LNCAP (cell line): ENCODE measurements around the gene RCAN2.

Source experiments
- TF ChIP-seq, protein P1 (sequence below): fragments of 450-650 bp; IDR thresholded peaks from 2 replicates; pipeline ENCODE4 v1.5.1; 2017; ENCODE audit warnings: mild to moderate bottlenecking

The RCAN2 gene

DNA sequence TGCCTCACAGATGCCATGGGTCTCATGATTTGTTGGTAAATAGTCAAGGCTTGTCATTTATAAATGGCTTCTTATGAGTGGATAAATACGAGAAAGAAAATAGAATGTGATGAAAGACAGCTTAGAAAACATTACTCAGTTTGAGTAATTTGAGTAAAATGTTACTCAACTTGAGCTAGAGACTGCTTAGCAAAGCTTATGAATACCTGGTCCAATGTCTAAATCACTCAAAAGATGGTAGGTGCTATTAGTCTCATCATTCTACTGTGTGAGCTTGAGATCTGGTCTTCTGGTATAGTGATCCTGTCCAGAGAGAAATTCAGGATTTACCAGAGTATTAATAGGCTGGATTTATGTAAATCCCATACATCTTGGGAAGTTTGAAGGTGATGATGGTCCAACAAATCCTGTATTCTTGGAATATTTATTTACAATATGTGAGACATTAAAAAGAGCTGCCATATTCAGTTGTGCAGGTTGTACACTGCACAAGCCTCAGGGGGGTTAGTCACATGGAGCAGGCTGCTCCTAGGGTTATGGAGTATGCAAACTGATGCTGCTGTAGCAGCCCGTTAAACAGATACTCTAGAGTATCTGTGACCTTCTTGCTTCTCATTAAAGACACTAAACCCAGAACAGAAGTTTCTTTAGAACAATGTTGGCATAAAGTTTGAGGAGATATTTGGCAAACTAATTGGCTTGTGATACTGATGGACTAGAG is 112.9 kb downstream of the RCAN2 start:
- TF ChIP-seq, protein P1, sequence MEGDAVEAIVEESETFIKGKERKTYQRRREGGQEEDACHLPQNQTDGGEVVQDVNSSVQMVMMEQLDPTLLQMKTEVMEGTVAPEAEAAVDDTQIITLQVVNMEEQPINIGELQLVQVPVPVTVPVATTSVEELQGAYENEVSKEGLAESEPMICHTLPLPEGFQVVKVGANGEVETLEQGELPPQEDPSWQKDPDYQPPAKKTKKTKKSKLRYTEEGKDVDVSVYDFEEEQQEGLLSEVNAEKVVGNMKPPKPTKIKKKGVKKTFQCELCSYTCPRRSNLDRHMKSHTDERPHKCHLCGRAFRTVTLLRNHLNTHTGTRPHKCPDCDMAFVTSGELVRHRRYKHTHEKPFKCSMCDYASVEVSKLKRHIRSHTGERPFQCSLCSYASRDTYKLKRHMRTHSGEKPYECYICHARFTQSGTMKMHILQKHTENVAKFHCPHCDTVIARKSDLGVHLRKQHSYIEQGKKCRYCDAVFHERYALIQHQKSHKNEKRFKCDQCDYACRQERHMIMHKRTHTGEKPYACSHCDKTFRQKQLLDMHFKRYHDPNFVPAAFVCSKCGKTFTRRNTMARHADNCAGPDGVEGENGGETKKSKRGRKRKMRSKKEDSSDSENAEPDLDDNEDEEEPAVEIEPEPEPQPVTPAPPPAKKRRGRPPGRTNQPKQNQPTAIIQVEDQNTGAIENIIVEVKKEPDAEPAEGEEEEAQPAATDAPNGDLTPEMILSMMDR: no peak

DNA sequence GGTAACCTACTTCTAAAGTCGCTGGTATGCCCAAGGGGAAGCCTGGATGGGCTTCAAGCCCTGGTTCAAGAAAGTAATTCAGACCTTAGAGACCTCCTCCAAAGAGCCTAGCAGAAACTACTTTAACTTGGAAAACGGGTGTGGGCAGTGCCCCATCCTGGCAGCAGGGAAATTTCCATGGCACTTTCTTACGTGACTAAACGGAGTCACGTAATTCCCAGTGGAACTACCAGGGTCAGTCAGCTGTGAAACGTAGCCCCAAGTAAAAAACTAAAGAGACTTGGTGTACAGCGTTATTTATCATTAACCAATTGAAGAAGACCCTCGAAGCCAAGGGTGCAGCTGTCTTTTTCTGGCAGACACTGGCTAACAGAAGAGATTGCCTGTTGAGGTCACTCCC is 114.0 kb downstream of the RCAN2 start:
- TF ChIP-seq, protein P1: no peak

DNA sequence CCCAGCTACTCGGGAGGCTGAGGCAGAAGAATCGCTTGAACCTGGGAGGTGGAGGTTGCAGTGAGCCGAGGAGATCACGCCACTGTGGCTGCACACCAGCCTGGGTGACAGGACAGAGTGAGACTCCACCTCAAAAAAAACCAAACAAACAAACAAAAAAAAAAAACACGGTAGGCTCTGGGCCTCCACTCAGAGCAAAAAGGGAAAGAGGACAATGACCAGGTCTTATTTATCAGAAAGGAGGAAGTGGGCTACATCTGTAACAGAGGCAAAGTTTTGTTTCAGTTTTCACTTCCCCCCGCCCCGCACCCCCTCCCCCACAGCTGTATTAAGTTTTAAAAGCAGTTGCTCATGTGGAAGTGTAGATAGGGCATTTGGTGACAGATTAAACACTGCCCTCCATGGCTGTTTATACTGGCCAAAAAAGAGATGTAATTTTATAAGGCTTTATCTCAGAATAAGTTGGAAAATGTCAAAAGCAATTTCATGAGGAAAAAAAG is 114.6 kb downstream of the RCAN2 start:
- TF ChIP-seq, protein P1: no peak

DNA sequence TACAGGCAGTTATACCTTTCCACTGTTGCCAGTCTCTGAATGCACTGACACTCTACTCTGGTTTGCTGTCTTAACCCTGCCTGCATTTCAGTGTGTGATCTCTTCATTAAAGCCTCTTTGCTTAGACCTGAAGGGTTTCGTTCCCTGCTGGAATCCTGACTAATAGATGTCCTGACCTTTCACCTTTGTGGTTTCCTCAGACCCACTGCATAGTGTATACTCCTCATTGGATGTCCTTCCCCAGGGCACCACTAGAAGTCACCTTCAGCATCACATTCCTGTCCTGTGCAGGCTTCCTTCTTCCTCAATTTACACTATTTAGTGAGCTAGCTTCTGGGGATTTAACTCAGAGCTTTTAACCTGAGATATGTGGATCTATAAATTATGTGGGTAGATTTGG is 120.6 kb downstream of the RCAN2 start:
- TF ChIP-seq, protein P1: no peak

DNA sequence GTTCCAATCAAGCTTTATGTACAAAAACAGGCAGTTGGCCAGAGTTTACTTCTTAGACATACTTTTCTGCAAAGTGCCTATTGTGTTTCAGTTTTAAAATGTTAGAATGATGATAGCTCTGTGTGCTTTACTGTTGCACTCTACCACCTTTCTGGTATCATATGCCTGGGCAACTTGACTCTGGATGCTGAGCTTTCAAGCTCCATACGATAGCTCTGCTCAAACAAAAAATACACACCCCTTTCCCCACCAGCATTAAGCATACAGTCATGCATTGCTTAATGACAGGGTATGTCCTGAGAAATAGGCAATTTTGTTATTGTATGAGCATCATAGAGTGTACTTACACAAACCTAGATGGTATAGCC is 123.1 kb downstream of the RCAN2 start:
- TF ChIP-seq, protein P1: no peak

DNA sequence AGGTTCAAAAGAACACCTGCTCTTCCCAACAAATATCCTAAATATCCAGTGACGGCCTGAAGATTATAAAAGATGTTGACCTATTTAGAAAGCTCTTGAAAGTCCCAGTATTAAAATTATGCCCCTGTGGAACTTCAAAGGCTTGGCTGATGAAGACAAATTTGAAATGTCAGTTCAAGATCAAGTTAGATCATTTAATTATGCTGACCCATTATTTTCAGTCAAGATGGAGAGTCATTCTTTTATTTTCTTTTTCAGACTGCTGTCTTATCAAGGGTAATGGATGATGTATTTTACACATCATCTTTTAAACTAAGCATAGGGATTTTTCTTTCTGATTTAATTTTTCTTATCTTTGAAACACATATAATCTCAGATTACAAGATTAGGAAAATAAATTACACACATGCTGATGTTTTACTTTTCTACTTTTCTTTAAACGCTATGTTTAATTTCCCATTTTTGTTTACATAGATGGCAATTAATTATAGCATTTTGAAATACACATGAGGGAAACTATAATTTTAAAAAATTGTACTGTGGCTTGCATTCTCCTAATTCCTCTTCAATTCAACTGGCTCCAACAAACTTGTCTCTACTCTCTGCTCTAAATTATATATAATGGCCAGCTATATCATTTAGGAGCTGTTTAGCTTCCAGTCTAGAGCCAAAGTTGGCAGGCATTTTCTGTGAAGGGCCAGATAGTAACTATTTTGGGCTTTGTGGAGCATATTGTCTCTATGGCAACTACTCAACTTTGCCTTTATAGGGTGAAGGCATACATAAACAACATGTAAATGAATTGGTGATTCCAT is 123.7 kb downstream of the RCAN2 start:
- TF ChIP-seq, protein P1: no peak

DNA sequence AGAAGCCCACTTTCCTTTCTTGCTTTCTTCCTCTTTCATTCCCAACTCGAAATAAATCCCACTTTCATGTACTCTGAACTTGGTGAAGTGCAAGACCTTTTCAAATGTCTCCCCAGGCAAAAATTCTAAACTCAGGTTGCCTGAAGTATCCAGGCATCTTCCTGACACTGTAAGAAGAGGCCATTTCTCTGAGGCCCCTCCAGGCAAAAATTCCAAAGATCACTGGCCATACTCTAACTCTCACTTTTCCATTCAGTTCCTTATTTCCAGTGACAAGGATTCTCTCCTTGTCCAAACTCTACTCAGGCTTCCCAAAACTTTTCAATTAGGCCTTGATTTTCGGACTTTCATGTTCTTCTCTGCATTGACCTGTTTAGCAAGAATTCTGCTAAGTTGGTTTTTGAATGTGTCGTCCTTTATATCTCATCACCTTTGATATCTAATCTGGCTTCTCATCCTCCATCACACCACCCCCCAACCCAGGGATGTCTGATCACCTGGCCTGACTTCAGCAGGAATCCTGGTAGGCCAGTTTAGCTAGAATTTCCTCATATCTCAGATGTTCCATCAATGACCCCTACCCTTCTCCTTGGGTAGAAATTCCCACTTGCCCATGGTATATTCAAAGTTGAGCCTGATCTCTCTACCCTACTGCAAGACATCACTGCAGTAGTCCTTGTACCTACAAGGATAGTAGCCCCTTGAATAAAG is 124.9 kb downstream of the RCAN2 start:
- TF ChIP-seq, protein P1: no peak
